NCI-H2227 (cell line): ENCODE measurements around the gene CACNA1G.
A peak's percentile ranks its signal among the peaks of the same experiment; 100 is the strongest.

Experiments used
- DNase-seq: peaks from one replicate; lab custom pipeline; 2025; ENCODE audit not compliant: unreplicated experiment; lab: John Stamatoyannopoulos, UW

The CACNA1G gene

GRCh38 chr17:50560185-50560824, at the start of gene CACNA1G:
CACNA1G (plus strand) TSS chr17:50560715; CDS start chr17:50561460, 745 bp downstream.
- peak; percentile 95 for DNase-seq

- DNase-seq, result peak; percentile 31
Observed at GRCh38 chr17:50511058-50511457, 49.5 kb upstream of the CACNA1G start.

- DNase-seq, result no peak
Observed at GRCh38 chr17:50513495-50513894, 47.0 kb upstream of the CACNA1G start.

GRCh38 chr17:50514388-50514787, 46.1 kb upstream of the CACNA1G start:
- no peak for DNase-seq

GRCh38 chr17:50514936-50515702, 45.4 kb upstream of the CACNA1G start:
- DNase-seq, result no peak

GRCh38 chr17:50517011-50517410, 43.5 kb upstream of the CACNA1G start:
- DNase-seq, result no peak

- DNase-seq, result no peak
Observed at GRCh38 chr17:50517504-50518383, 42.8 kb upstream of the CACNA1G start.

- DNase-seq, result no peak
Observed at GRCh38 chr17:50518384-50519023, 42.0 kb upstream of the CACNA1G start.

- no peak for DNase-seq
Observed at GRCh38 chr17:50519141-50519834, 41.2 kb upstream of the CACNA1G start.

GRCh38 chr17:50520483-50520882, 40.0 kb upstream of the CACNA1G start:
- no peak for DNase-seq

- no peak for DNase-seq
Observed at GRCh38 chr17:50521514-50521913, 39.0 kb upstream of the CACNA1G start.

GRCh38 chr17:50522766-50523165, 37.7 kb upstream of the CACNA1G start:
- no peak for DNase-seq

GRCh38 chr17:50523208-50523607, 37.3 kb upstream of the CACNA1G start:
- DNase-seq, result no peak

- no peak for DNase-seq
Observed at GRCh38 chr17:50524838-50525237, 35.7 kb upstream of the CACNA1G start.

GRCh38 chr17:50527155-50527762, 33.3 kb upstream of the CACNA1G start:
- no peak for DNase-seq

- no peak for DNase-seq
Observed at GRCh38 chr17:50527949-50528474, 32.5 kb upstream of the CACNA1G start.

- DNase-seq, result no peak
Observed at GRCh38 chr17:50529849-50530248, 30.7 kb upstream of the CACNA1G start.

GRCh38 chr17:50531428-50532025, 29.0 kb upstream of the CACNA1G start:
- no peak for DNase-seq

GRCh38 chr17:50532452-50533024, 28.0 kb upstream of the CACNA1G start, which contains the start of gene EPN3:
EPN3 (plus strand) TSS chr17:50532735; CDS start chr17:50536557, 3,822 bp downstream.
- DNase-seq, result no peak
